GM21619 (cell line): ENCODE data around the gene LIN37.
"Not testable (repeated sequence)": the region's sequence is repeated elsewhere in the genome, so short reads cannot be mapped to it uniquely, and the experiment has no call there.

Experiments used
- ATAC-seq: cut with Tn5 transposase; IDR thresholded peaks from one replicate; pipeline ENCODE4 v1.9.1; 2021; ENCODE audit not compliant: unreplicated experiment

LIN37 gene

GRCh38 chr19:35787227-35787799, 38.9 kb downstream of the LIN37 start:
- no peak for ATAC-seq

GRCh38 chr19:35788205-35788960, 40.0 kb downstream of the LIN37 start:
- ATAC-seq = no peak

DNA sequence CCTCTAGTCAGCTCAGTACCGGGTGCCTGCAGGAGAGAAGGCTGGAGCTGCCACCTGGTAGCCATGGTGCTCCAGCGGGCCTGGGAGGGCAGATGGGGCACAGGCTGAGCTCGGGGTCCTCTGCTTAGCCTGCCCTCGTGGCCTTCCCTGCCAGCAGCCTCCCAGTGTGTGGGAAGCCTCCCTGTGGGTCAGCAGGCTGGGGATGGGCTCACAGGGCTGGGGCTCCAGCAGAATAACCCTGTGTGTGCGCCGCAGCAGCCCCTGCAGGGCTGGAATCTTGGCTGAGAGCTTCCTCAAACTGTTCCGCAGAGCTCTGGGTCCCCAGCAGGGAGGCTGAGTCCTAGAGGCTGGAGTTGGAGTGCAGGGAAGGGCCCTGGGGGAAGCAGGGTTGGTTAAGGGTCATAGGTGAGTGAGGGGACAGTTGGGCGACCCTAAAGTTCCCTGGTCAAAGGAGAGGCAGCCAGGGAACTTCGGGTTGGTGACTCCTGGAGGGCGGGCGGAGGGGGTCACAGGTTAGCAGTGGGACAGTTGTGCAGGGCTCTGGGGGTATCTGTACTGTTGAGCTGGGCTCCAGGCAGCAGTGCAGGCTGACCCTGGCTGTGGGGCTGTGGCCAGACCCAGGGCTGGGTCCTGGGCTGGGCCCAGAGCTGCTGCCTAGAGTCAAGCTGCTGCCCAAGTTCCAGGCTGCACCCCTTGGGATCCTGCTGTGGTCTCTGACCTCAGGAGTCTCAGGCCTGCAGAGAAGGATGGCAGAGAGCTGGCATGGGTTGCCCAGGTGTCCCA, 41.0 kb downstream of the LIN37 start:
- ATAC-seq = no peak

- ATAC-seq = no peak
Observed at GRCh38 chr19:35789978-35790944, 41.9 kb downstream of the LIN37 start.

GRCh38 chr19:35790981-35791813, 42.8 kb downstream of the LIN37 start:
- no peak for ATAC-seq

GRCh38 chr19:35791814-35792279, 43.5 kb downstream of the LIN37 start:
- ATAC-seq = no peak

DNA sequence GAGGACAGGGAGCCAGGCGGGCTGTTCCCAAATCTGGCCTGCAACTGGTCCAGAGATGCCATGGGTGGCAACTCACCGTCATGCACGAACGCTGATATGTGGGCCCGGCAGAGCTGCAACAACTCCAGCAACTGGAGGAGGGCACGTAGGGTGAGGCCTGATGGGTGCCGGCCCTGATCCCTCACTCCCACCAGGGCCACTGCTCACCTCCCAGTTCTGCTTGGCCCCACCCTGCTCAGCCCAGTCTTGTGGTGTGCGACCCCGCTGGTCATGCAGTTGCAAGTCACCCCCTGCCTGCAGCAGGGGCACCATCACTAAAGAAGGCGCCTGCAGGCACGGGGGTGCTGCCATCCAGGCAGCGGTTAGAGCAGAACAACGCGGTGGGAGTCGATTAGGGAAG, 43.9 kb downstream of the LIN37 start:
- ATAC-seq = no peak

DNA sequence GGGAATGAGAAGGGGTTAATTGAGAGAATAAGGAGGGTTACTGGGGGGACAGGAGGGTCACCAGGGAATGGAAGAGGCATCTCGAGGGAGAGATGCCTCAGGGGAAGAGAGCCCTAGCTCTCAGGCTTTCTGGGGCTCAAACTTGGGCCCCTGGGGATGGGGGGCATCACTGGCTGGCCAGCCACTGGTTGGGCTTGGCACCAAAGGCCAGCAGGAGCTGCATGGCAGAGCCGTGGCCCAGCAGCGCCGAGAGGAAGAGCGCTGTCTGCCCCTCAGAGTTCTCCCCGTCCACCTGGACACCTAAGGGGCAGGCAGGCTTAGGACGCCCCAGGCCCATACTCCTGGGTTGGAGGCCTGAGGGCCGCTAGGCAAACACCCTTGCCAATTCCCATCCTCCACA, 44.5 kb downstream of the LIN37 start:
- ATAC-seq = no peak

GRCh38 chr19:35793381-35794165, 45.2 kb downstream of the LIN37 start:
- ATAC-seq = no peak

DNA sequence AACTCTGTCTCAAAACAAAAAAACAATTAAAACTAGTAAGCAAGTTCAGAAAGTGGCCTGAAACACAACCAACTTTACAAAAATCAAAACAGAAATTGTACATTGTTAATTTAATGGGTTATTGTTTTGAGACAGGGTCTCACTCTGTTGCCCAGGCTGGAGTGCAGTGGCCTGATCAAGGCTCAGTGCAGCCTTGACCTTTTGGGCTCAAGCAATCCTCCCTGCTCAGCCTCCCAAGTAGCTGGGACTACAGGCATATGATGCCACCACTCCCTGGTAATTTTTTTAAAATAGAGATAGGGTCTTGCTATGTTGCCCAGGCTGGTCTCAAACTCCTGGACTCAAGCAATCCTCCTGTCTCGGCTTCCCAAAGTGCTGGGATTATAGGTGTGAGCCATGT, 47.2 kb downstream of the LIN37 start:
- ATAC-seq = not testable (repeated sequence)

DNA sequence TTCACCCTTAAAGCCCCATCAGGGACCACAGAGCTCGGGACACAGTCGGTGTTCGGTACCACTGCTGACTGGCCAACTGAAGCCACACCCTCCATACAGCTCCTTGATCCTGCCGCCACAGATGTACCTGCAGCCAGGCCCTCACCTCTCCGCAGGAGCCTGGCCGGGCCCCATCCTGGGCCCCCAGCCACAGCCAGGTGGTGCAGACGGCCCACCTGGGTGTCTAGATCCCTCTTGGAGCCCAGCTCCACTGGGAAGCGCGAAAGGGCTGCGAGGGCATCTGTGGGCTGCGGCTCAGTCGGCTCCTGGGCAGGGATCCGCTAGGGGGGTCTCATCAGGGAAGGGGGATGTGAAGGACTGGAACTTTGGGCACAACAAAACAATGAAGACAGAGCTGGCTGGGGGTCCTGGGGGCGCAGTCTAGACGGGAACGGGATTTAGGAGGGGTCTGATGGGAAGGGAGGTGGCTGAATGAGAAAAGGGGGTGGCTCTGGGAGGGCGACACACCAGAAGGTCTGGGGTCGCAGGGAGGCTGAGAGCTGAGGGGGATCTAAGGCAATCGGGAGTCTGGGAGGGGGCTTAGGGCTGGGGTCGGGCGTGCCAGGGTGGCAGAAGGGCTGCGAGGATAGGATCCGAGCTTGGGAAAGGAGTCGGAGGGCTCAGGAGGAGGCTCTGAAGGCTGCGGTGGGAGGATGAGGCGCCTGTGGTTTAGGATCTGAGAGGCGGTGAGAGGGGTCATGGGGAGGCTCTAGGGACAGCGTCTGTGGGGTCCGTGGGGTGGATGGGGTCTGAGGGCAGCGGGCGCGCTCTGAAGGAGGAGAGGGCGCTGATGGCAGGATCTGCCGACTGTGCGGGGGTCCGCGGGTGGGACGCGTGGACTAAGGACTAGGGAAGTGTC, 48.5 kb downstream of the LIN37 start:
- ATAC-seq = no peak

DNA sequence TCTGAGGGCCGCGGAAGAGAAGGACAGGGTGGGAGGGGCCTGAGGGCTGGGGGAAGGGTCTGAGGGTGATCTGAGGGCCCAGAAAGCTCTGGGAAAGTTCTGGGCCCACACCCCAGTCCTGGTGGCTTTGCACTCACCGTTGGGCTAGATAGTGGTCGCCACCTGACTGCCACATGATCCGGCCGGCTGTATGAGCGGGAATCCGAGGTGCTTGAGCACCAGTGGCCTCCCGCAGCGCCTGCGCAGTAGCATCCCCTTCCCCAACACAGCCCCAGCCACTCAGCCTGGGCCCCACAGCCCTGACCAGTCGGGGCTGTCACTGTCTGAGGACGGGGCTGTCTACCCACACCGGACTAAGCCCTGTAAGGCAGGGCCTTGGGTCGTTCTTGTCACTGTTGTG, 49.3 kb downstream of the LIN37 start:
- ATAC-seq = no peak

DNA sequence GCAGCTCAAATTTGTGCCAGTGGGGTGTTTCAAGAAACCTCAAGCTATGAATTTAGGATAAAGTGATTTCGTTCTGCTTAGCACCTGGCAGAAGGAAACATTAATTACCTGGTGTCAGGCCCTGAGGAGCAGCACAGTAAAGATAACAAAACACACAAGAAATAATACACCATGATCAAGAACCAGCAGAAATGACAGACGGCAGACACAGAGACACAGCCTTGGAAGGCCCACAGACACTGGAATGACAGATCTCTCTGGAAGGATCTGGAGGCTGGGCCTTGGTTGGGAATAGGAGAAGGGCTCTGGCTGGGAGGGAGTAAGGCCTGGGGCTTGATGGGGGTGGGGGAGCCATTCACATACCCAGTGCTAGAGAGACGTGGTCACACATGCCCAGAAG, 53.5 kb downstream of the LIN37 start:
- ATAC-seq = no peak
